ENCODE results near the gene MARK1. TPM values are rescaled to one million over a fixed set of nuclear protein-coding genes. Genes with fewer than 3 reads are reported as not detected.
A peak's percentile ranks its signal among the peaks of the same experiment; 100 is the strongest.

The MARK1 gene
- total RNA-seq, 1 experiment from 2014 or later = 1.3 TPM

DNA sequence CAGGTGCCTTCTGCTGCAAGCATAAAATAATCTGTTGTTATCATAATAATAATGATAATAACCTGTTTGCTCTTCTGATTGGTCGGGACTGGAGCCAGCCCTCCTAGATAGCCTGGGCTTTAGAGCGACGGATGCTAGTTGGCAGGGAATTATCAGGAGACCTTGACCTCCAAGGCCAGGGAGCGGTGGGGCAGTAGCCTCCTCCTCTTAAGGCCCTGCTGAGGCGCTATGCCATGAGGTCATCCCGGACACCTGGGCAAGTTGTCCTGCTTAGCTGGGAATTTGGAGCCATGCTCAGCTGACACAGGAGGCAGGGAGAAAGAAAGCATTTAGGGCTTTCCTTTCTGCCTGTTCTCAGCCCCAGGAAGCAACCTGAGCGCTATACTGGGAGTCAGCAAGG is 177.8 kb downstream of the MARK1 start:
- H3K4me2 ChIP-seq (ENCODE audit: low read depth, low read length, poor library complexity, severe bottlenecking) = peak overlapping the region; percentile 50
- no peaks in the 10 kb centered on the region for H3K36me3 ChIP-seq (ENCODE audit: insufficient read depth, low read length)
- H3K9me2 ChIP-seq (replicated peaks; ENCODE audit: insufficient read depth, low read length) = no peaks in the 10 kb centered on the region
- no peak for DNase-seq
- peak overlapping the region; percentile 96 for H3K27ac ChIP-seq (ENCODE audit: low read length)
- H2AFZ ChIP-seq (ENCODE audit: low read length) = 0 out of 2 replicates have a peak overlapping the region, but pooled peaks have one; percentile 14
- H3K9me3 ChIP-seq (ENCODE audit: low read length) = no peaks in the 10 kb centered on the region
- no peak overlapping the region for H3K4me3 ChIP-seq (ENCODE audit: low read length)
- no peaks in the 10 kb centered on the region for H3K79me2 ChIP-seq (ENCODE audit: low read length)
- no peaks in the 10 kb centered on the region for H3K27me3 ChIP-seq (ENCODE audit: low read length)
- H3K4me1 ChIP-seq (ENCODE audit: low read length) = peaks cover 97% of the 10 kb centered on the region
- peak overlapping the region; percentile 61 for H3K9ac ChIP-seq (ENCODE audit: low read length)
- no peaks in the 10 kb centered on the region for H4K20me1 ChIP-seq (ENCODE audit: insufficient read depth, low read depth, low read length)

DNA sequence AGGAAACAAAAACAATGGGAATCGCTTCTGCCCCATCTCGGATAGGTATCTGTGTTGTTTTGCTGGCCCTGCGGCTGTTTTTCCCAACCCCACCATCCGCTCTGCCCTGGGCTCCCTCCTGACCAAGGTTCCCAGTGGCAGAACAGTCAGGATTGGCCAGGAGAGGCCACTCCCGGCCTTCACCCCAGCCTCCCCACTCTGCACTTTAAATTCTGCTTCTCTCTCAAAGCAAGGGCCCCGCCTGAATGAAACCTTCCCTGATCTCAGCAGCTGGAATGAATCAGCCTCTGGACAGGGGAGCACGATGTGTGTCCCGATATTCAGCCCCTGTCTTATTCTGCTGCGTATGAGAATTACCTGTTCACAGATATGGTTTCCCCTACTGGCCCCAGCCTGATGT is 178.5 kb downstream of the MARK1 start:
- H3K9me3 ChIP-seq (ENCODE audit: low read length) = no peaks in the 10 kb centered on the region
- no peaks in the 10 kb centered on the region for H3K79me2 ChIP-seq (ENCODE audit: low read length)
- no peaks in the 10 kb centered on the region for H3K27me3 ChIP-seq (ENCODE audit: low read length)
- H3K9ac ChIP-seq (ENCODE audit: low read length) = peak overlapping the region; percentile 61
- H2AFZ ChIP-seq (ENCODE audit: low read length) = 0 out of 2 replicates have a peak overlapping the region, but pooled peaks have one; percentile 14
- H3K27ac ChIP-seq (ENCODE audit: low read length) = peak overlapping the region; percentile 96
- peaks cover 97% of the 10 kb centered on the region for H3K4me1 ChIP-seq (ENCODE audit: low read length)
- H4K20me1 ChIP-seq (ENCODE audit: insufficient read depth, low read depth, low read length) = no peaks in the 10 kb centered on the region
- H3K4me2 ChIP-seq (ENCODE audit: low read depth, low read length, poor library complexity, severe bottlenecking) = peak overlapping the region; percentile 50
- no peak for DNase-seq
- peak overlapping the region; percentile 26; the same call in 1 of the 2 replicates for H3K4me3 ChIP-seq (ENCODE audit: low read length)
- H3K9me2 ChIP-seq (replicated peaks; ENCODE audit: insufficient read depth, low read length) = no peaks in the 10 kb centered on the region
- H3K36me3 ChIP-seq (ENCODE audit: insufficient read depth, low read length) = no peaks in the 10 kb centered on the region

DNA sequence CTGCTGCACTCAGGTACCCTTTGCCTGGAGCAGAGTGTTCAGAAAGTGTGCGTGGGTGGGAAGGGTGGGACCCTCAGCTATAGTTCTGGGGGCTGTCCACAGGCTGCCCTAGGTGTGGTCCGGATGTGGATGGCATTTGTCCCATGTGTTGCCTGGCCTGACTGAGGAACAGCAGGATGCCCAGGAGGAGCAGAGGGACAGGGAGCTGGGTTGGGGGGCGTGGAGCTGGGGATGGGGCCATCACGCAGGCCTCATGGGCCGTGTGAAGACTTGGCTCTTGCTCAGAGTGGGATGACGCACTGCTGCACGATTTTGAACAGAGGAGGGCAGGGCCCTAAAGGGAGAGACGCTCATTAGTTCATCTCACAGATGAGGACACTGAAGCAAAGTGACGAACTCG is 179.2 kb downstream of the MARK1 start:
- Histone ChIP-seq H3K27ac (ENCODE audit: low read length) (peak overlapping the region; percentile 96), H3K27me3 (ENCODE audit: low read length) (no peaks in the 10 kb centered on the region), H2AFZ (ENCODE audit: low read length) (no peak overlapping the region), H3K9ac (ENCODE audit: low read length) (peak overlapping the region; percentile 61), H3K36me3 (ENCODE audit: insufficient read depth, low read length) (no peaks in the 10 kb centered on the region), H3K9me3 (ENCODE audit: low read length) (no peaks in the 10 kb centered on the region), H3K4me2 (ENCODE audit: low read depth, low read length, poor library complexity, severe bottlenecking) (peak overlapping the region; percentile 50), H3K79me2 (ENCODE audit: low read length) (no peaks in the 10 kb centered on the region), H4K20me1 (ENCODE audit: insufficient read depth, low read depth, low read length) (no peaks in the 10 kb centered on the region), H3K4me3 (ENCODE audit: low read length) (peak overlapping the region; percentile 36; the same call in 1 of the 2 replicates), H3K4me1 (ENCODE audit: low read length) (peaks cover 97% of the 10 kb centered on the region), H3K9me2 (replicated peaks; ENCODE audit: insufficient read depth, low read length) (no peaks in the 10 kb centered on the region)
- DNase-seq = no peak

DNA sequence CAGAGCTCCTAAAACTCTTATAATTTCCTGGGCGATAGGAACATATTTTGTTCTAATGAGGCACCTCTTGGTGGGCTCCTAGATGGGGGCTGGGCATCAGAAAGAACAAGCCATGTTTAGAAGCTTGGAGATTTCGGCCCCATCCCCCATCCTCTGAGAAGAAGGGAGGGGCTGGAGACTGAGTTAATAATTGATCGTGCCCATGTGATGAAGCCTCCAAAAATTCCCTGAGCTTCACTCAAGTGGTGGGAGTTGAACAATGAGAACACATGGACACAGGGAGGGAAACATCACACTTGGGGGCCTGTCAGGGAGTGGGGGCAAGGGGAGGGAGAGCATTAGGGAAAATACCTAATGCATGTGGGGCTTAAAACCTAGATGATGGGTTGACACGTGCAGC is 180.3 kb downstream of the MARK1 start:
- Histone ChIP-seq H3K4me2 (ENCODE audit: low read depth, low read length, poor library complexity, severe bottlenecking) (peak overlapping the region; percentile 71), H3K4me3 (ENCODE audit: low read length) (no peak overlapping the region), H3K9me2 (replicated peaks; ENCODE audit: insufficient read depth, low read length) (no peaks in the 10 kb centered on the region), H3K27me3 (ENCODE audit: low read length) (no peaks in the 10 kb centered on the region), H3K9ac (ENCODE audit: low read length) (peak overlapping the region; percentile 61; the same call in 1 of the 2 replicates), H3K9me3 (ENCODE audit: low read length) (no peaks in the 10 kb centered on the region), H3K4me1 (ENCODE audit: low read length) (peaks cover 97% of the 10 kb centered on the region), H2AFZ (ENCODE audit: low read length) (no peak overlapping the region), H3K27ac (ENCODE audit: low read length) (peak overlapping the region; percentile 96), H3K36me3 (ENCODE audit: insufficient read depth, low read length) (no peaks in the 10 kb centered on the region), H4K20me1 (ENCODE audit: insufficient read depth, low read depth, low read length) (no peaks in the 10 kb centered on the region), H3K79me2 (ENCODE audit: low read length) (no peaks in the 10 kb centered on the region)
- no peak for DNase-seq

DNA sequence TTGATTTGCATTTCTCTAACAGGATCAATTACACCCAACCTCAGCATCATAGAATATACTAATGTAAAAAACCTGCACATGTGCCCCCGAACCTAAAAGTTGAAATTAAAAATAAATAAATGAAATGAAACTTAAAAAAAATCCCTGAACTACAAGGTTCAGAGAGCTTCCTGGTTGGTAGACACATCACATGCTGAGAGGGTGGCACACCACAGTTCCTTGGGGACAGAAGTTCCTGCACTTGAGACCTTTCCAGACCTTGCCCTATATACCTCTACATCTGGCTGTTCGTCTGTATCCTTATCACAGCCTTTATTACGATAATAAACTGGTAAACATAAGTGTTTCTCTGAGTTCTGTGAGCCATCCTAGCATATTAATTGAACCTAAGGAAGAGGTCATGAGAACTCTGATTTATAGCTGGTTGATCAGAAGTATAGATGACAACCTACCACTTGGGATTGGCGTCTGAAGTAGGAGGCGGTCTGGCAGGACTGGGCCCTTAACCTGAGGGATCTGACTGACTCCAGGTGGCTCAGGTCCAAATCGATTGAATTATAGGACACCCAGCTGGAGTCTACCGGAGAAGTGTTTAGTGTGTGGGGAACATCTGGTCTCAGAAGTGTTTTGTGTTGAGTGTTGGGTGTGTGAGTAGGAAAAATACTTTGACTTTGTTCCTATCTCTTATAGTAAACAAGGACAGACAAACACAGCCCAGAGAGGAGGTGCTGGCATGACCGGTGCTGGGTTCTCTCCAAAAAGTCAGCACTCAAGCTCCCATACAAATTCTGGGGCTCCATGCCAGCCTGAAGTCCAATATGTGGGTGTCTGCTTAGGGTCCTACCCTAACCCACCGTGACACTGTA is 181.2 kb downstream of the MARK1 start:
- peak; percentile 87 for DNase-seq
- H4K20me1 ChIP-seq (ENCODE audit: insufficient read depth, low read depth, low read length) = no peaks in the 10 kb centered on the region
- H3K79me2 ChIP-seq (ENCODE audit: low read length) = no peaks in the 10 kb centered on the region
- H3K4me3 ChIP-seq (ENCODE audit: low read length) = peak overlapping the region; percentile 10; the same call in 1 of the 2 replicates
- peak overlapping the region; percentile 71 for H3K4me2 ChIP-seq (ENCODE audit: low read depth, low read length, poor library complexity, severe bottlenecking)
- H3K9me3 ChIP-seq (ENCODE audit: low read length) = no peaks in the 10 kb centered on the region
- no peaks in the 10 kb centered on the region for H3K9me2 ChIP-seq (replicated peaks; ENCODE audit: insufficient read depth, low read length)
- peak overlapping the region; percentile 96 for H3K27ac ChIP-seq (ENCODE audit: low read length)
- no peaks in the 10 kb centered on the region for H3K36me3 ChIP-seq (ENCODE audit: insufficient read depth, low read length)
- peak overlapping the region; percentile 24 for H2AFZ ChIP-seq (ENCODE audit: low read length)
- peak overlapping the region; percentile 71 for H3K9ac ChIP-seq (ENCODE audit: low read length)
- H3K4me1 ChIP-seq (ENCODE audit: low read length) = peaks cover 93% of the 10 kb centered on the region
- H3K27me3 ChIP-seq (ENCODE audit: low read length) = no peaks in the 10 kb centered on the region

DNA sequence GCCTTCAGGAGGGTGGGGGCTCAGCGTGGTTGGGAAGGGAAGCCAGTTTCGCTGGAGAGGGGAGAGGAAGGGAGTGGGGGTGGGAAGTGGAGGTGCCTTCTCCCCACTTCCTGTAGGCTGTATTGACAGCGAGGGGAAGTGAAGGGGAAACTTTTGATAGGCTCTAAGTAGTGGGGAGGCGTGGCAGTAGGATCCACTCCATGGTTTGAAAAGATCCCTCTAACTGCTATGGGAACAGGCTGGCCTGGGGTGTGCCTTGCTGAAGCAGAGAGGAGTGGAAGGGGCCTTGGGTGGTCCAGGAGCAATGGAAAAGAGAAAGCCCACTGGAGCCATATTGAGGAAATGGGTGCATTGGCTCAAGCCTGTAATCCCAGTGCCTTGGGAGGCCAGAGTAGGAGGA is 182.4 kb downstream of the MARK1 start:
- Histone ChIP-seq H3K9ac (ENCODE audit: low read length) (peak overlapping the region; percentile 71), H3K79me2 (ENCODE audit: low read length) (no peaks in the 10 kb centered on the region), H3K4me2 (ENCODE audit: low read depth, low read length, poor library complexity, severe bottlenecking) (peak overlapping the region; percentile 71), H3K9me2 (replicated peaks; ENCODE audit: insufficient read depth, low read length) (no peaks in the 10 kb centered on the region), H4K20me1 (ENCODE audit: insufficient read depth, low read depth, low read length) (no peaks in the 10 kb centered on the region), H2AFZ (ENCODE audit: low read length) (no peak overlapping the region), H3K27ac (ENCODE audit: low read length) (peak overlapping the region; percentile 96), H3K4me3 (ENCODE audit: low read length) (no peak overlapping the region), H3K9me3 (ENCODE audit: low read length) (no peaks in the 10 kb centered on the region), H3K4me1 (ENCODE audit: low read length) (peaks cover 84% of the 10 kb centered on the region), H3K36me3 (ENCODE audit: insufficient read depth, low read length) (no peaks in the 10 kb centered on the region), H3K27me3 (ENCODE audit: low read length) (no peaks in the 10 kb centered on the region)
- DNase-seq = peak; percentile 64

DNA sequence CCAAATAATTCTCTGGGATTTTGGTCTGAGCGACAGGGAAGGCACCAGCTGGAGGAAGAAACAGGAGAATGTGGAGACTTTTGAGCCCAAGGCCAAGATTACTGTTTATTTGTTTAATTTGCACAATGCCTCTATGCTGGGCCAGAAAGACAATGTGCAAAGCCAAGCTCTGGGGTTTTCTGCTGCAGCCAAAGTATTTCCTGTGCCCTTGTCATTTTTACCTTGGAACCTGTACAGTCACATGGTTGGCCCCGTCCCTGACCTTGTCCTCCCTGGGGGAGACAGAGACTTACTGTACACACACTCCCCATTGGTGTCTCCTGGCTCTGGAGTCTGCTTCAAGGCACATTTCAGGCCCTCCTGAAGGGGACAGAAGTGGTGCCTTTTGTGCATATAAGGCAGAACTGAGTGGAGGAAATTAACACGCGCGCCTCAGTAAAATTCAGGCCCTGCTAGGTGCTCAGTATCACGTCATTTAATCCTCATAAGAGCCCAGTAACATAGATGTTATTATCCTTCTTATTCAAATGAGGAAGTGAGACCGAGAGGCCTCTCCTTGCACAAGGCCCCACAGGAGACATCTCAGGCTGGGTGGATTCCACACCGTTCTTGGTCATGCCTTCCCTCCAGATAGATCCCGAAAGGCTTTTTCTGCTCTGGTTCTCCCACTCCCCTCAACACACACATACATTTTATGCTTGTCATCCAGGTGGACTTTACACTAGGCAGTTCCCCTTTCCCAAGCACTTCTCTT is 183.3 kb downstream of the MARK1 start:
- Histone ChIP-seq H4K20me1 (ENCODE audit: insufficient read depth, low read depth, low read length) (no peaks in the 10 kb centered on the region), H3K4me1 (ENCODE audit: low read length) (peaks cover 75% of the 10 kb centered on the region), H2AFZ (ENCODE audit: low read length) (no peak overlapping the region), H3K9me2 (replicated peaks; ENCODE audit: insufficient read depth, low read length) (no peaks in the 10 kb centered on the region), H3K27ac (ENCODE audit: low read length) (peak overlapping the region; percentile 96), H3K9me3 (ENCODE audit: low read length) (no peaks in the 10 kb centered on the region), H3K4me2 (ENCODE audit: low read depth, low read length, poor library complexity, severe bottlenecking) (peak overlapping the region; percentile 71), H3K27me3 (ENCODE audit: low read length) (no peaks in the 10 kb centered on the region), H3K36me3 (ENCODE audit: insufficient read depth, low read length) (no peaks in the 10 kb centered on the region), H3K79me2 (ENCODE audit: low read length) (no peaks in the 10 kb centered on the region), H3K9ac (ENCODE audit: low read length) (peak overlapping the region; percentile 71), H3K4me3 (ENCODE audit: low read length) (peak overlapping the region; percentile 36; the same call in 1 of the 2 replicates)
- peak; percentile 87 for DNase-seq
